HepG2 (cell line): Measurements from ENCODE around the gene BST2. TPM values are rescaled to one million over a fixed set of nuclear protein-coding genes. Genes with fewer than 3 reads are reported as not detected.

ENCODE experiments used
- AKAP8 ChIP-seq: sonication (generic); formaldehyde crosslinking; IDR thresholded peaks from 2 replicates; pipeline ENCODE4 v1.5.1; 2020; ENCODE audit warnings: mild to moderate bottlenecking, missing genetic modification reagents
- CENPX ChIP-seq: sonication (generic); formaldehyde crosslinking; IDR thresholded peaks from 2 replicates; pipeline ENCODE4 v1.9.0; 2021; ENCODE audit warnings: mild to moderate bottlenecking, missing genetic modification reagents, moderate library complexity
- HOXA3 ChIP-seq: sonication (generic); formaldehyde crosslinking; IDR thresholded peaks from 2 replicates; pipeline ENCODE4 v1.5.0; 2020; ENCODE audit warnings: missing genetic modification reagents
- KLF13 ChIP-seq: sonication (generic); formaldehyde crosslinking; IDR thresholded peaks from 2 replicates; pipeline ENCODE4 v1.4.0; 2020; ENCODE audit warnings: mild to moderate bottlenecking, missing genetic modification reagents
- MAX ChIP-seq: IDR thresholded peaks from 2 replicates; pipeline ENCODE4 v1.6.1; 2012; ENCODE audit warnings: inconsistent platforms
- PAF1 ChIP-seq: IDR thresholded peaks from 2 replicates; pipeline ENCODE4 v1.6.1; 2016; ENCODE audit warnings: missing genetic modification reagents, missing compliant biosample characterization
- SMAD3 ChIP-seq: sonication (generic); formaldehyde crosslinking; IDR thresholded peaks from 2 replicates; pipeline ENCODE4 v1.4.0; 2020; ENCODE audit warnings: missing genetic modification reagents
- SMARCC2 ChIP-seq: fragments of 450-650 bp; IDR thresholded peaks from 2 replicates; pipeline ENCODE4 v1.6.1; 2017; ENCODE audit warnings: antibody characterized with exemption, mild to moderate bottlenecking
- SOX6 ChIP-seq, 2 experiments: fragments of 450-650 bp in 1 of 2; sonication (generic) in 1 of 2; formaldehyde crosslinking in 1 of 2; IDR thresholded peaks; 2 replicates each; pipeline versions ENCODE4 v1.4.0 to v1.6.1; 2017 to 2020; ENCODE audit warnings: antibody characterized with exemption in 1 of 2, mild to moderate bottlenecking in 1 of 2, missing genetic modification reagents in 1 of 2
- ZNF337 ChIP-seq: sonication (generic); formaldehyde crosslinking; IDR thresholded peaks from 2 replicates; pipeline ENCODE4 v1.5.1; 2020; ENCODE audit warnings: missing genetic modification reagents, low read depth, mild to moderate bottlenecking, borderline replicate concordance
- ZNF547 ChIP-seq: sonication (generic); formaldehyde crosslinking; IDR thresholded peaks from 2 replicates; pipeline ENCODE4 v1.5.1; 2020; ENCODE audit warnings: mild to moderate bottlenecking, missing genetic modification reagents
- ZNF772 ChIP-seq: sonication (generic); formaldehyde crosslinking; IDR thresholded peaks from 2 replicates; pipeline ENCODE4 v1.5.0; 2020; ENCODE audit warnings: mild to moderate bottlenecking, missing genetic modification reagents
- polyA plus RNA-seq, 8 experiments: library from polyadenylated mRNA; depleted of rRNA in 3 of 8; stranded (reverse) in 7 of 8; unstranded in 1 of 8; fragments of >200 nt; fragmentation: Illumina TruSeq in 4 of 8; extraction: Trizol in 4 of 8; gene quantifications; 2 replicates each; pipeline versions ENCODE4 v1.2.1 to v1.2.3, GENCODE V29; 2011 to 2016; ENCODE audit warnings: low read depth in 4 of 8, missing spikeins in 1 of 8, mixed read lengths in 1 of 8; ENCODE audit not compliant: insufficient read depth in 1 of 8
- total RNA-seq, 5 experiments: library from RNA; depleted of rRNA; stranded (reverse); fragments of >200 nt; fragmentation: Illumina TruSeq; extraction: Trizol; gene quantifications; 2 replicates each; pipeline ENCODE4 v1.2.3, GENCODE V29; 2016; ENCODE audit warnings: low read depth in 1 of 5
- TF ChIP-seq, protein P1 (sequence below): sonication (generic); formaldehyde crosslinking; IDR thresholded peaks from 2 replicates; pipeline ENCODE4 v1.4.0; 2020; ENCODE audit warnings: mild to moderate bottlenecking, missing genetic modification reagents
- TF ChIP-seq, protein P2 (sequence below): IDR thresholded peaks from 2 replicates; pipeline ENCODE4 v1.6.1; 2016; ENCODE audit warnings: missing compliant biosample characterization, missing genetic modification reagents, borderline replicate concordance
- TF ChIP-seq, protein P3 (sequence below): sonication (generic); formaldehyde crosslinking; IDR thresholded peaks from 2 replicates; pipeline ENCODE4 v1.8.0; 2022; ENCODE audit warnings: mild to moderate bottlenecking, missing genetic modification reagents; ENCODE audit not compliant: insufficient replicate concordance
- TF ChIP-seq, protein P4 (sequence below): sonication (generic); formaldehyde crosslinking; IDR thresholded peaks from 2 replicates; pipeline ENCODE4 v1.5.1; 2020; ENCODE audit warnings: mild to moderate bottlenecking, missing genetic modification reagents, moderate library complexity

Gene BST2
- total and polyA plus RNA-seq, 2 of the 13 experiments (the other 11 are each of a cell fraction or from before 2014, with no cell fraction given) = 58.8 to 93.8 TPM

GRCh38 chr19:17391371-17392151, 13.9 kb downstream of the BST2 start (continued):
- no peak for TF ChIP-seq PAF1 (CRISPR knock-in tag)
- TF ChIP-seq, protein P1, sequence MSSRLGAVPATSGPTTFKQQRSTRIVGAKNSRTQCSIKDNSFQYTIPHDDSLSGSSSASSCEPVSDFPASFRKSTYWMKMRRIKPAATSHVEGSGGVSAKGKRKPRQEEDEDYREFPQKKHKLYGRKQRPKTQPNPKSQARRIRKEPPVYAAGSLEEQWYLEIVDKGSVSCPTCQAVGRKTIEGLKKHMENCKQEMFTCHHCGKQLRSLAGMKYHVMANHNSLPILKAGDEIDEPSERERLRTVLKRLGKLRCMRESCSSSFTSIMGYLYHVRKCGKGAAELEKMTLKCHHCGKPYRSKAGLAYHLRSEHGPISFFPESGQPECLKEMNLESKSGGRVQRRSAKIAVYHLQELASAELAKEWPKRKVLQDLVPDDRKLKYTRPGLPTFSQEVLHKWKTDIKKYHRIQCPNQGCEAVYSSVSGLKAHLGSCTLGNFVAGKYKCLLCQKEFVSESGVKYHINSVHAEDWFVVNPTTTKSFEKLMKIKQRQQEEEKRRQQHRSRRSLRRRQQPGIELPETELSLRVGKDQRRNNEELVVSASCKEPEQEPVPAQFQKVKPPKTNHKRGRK (CRISPR knock-in tag) = no peak
- TF ChIP-seq CENPX (CRISPR knock-in tag) = no peak
- TF ChIP-seq KLF13 (CRISPR knock-in tag) = no peak
- TF ChIP-seq MAX = 0 out of 2 replicates have a peak, but pooled peaks have one; percentile 0
- TF ChIP-seq, protein P2, sequence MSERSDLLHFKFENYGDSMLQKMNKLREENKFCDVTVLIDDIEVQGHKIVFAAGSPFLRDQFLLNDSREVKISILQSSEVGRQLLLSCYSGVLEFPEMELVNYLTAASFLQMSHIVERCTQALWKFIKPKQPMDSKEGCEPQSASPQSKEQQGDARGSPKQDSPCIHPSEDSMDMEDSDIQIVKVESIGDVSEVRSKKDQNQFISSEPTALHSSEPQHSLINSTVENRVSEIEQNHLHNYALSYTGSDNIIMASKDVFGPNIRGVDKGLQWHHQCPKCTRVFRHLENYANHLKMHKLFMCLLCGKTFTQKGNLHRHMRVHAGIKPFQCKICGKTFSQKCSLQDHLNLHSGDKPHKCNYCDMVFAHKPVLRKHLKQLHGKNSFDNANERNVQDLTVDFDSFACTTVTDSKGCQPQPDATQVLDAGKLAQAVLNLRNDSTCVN (CRISPR knock-in tag) = no peak
- TF ChIP-seq, protein P3, sequence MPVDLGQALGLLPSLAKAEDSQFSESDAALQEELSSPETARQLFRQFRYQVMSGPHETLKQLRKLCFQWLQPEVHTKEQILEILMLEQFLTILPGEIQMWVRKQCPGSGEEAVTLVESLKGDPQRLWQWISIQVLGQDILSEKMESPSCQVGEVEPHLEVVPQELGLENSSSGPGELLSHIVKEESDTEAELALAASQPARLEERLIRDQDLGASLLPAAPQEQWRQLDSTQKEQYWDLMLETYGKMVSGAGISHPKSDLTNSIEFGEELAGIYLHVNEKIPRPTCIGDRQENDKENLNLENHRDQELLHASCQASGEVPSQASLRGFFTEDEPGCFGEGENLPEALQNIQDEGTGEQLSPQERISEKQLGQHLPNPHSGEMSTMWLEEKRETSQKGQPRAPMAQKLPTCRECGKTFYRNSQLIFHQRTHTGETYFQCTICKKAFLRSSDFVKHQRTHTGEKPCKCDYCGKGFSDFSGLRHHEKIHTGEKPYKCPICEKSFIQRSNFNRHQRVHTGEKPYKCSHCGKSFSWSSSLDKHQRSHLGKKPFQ = no peak
- 0 out of 2 replicates have a peak, but pooled peaks have one; percentile 1 for TF ChIP-seq AKAP8
- no peak for TF ChIP-seq SMAD3 (CRISPR knock-in tag)
- peak; percentile 53; the same call in 1 of the 2 replicates for TF ChIP-seq ZNF547
- no peak for TF ChIP-seq ZNF337 (CRISPR knock-in tag)
- TF ChIP-seq, protein P4, sequence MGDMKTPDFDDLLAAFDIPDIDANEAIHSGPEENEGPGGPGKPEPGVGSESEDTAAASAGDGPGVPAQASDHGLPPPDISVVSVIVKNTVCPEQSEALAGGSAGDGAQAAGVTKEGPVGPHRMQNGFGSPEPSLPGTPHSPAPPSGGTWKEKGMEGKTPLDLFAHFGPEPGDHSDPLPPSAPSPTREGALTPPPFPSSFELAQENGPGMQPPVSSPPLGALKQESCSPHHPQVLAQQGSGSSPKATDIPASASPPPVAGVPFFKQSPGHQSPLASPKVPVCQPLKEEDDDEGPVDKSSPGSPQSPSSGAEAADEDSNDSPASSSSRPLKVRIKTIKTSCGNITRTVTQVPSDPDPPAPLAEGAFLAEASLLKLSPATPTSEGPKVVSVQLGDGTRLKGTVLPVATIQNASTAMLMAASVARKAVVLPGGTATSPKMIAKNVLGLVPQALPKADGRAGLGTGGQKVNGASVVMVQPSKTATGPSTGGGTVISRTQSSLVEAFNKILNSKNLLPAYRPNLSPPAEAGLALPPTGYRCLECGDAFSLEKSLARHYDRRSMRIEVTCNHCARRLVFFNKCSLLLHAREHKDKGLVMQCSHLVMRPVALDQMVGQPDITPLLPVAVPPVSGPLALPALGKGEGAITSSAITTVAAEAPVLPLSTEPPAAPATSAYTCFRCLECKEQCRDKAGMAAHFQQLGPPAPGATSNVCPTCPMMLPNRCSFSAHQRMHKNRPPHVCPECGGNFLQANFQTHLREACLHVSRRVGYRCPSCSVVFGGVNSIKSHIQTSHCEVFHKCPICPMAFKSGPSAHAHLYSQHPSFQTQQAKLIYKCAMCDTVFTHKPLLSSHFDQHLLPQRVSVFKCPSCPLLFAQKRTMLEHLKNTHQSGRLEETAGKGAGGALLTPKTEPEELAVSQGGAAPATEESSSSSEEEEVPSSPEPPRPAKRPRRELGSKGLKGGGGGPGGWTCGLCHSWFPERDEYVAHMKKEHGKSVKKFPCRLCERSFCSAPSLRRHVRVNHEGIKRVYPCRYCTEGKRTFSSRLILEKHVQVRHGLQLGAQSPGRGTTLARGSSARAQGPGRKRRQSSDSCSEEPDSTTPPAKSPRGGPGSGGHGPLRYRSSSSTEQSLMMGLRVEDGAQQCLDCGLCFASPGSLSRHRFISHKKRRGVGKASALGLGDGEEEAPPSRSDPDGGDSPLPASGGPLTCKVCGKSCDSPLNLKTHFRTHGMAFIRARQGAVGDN (CRISPR knock-in tag) = peak; percentile 8; the same call in 1 of the 2 replicates
- no peak for TF ChIP-seq SMARCC2
- TF ChIP-seq HOXA3 (CRISPR knock-in tag) = no peak
- TF ChIP-seq SOX6 (IDR thresholded peaks at IDR 0.05) = no peak
- no peak for TF ChIP-seq SOX6 (CRISPR knock-in tag; IDR thresholded peaks at IDR 0.05)
- no peak for TF ChIP-seq ZNF772 (CRISPR knock-in tag)
